Astrocyte (in vitro differentiated cells and primary cell): ENCODE measurements around the gene NPTX1. TPM values are rescaled to one million over a fixed set of nuclear protein-coding genes. Genes with fewer than 3 reads are reported as not detected.

Source experiments
- DNase-seq: peaks from one replicate; pipeline ENCODE4 v3.0.0-alpha.2; 2010; ENCODE audit warnings: low read depth
- FAIRE-seq: peaks from 2 replicates; lab custom pipeline; 2011; peaks lifted over from hg19 to GRCh38; lab: Jason Lieb, UNC
- H2AFZ ChIP-seq: 2 replicates; pipeline ENCODE4 v1.6.0; 2012; ENCODE audit warnings: low read depth, low read length, inconsistent platforms
- H3K27ac ChIP-seq: 2 replicates; pipeline ENCODE4 v1.5.1; 2011; ENCODE audit warnings: low read depth, low read length, inconsistent platforms
- H3K27me3 ChIP-seq: 2 replicates; pipeline ENCODE4 v1.6.0; 2011; ENCODE audit warnings: low read length, inconsistent platforms; ENCODE audit not compliant: insufficient read depth
- H3K36me3 ChIP-seq: 2 replicates; pipeline ENCODE4 v1.5.1; 2011; ENCODE audit warnings: low read length, inconsistent platforms; ENCODE audit not compliant: insufficient read depth
- H3K4me1 ChIP-seq: 2 replicates; pipeline ENCODE4 v1.5.1; 2011; ENCODE audit warnings: low read length, inconsistent platforms; ENCODE audit not compliant: insufficient read depth
- H3K4me2 ChIP-seq: 2 replicates; pipeline ENCODE4 v1.6.0; 2012; ENCODE audit warnings: low read length, inconsistent platforms
- H3K4me3 ChIP-seq: 2 replicates; pipeline ENCODE4 v1.5.1; 2011; ENCODE audit warnings: low read depth, mild to moderate bottlenecking, low read length, inconsistent platforms; ENCODE audit not compliant: insufficient read depth
- H3K79me2 ChIP-seq: 2 replicates; pipeline ENCODE4 v1.6.0; 2012; ENCODE audit warnings: mild to moderate bottlenecking, low read length, inconsistent platforms; ENCODE audit not compliant: insufficient read depth
- H3K9ac ChIP-seq: 2 replicates; pipeline ENCODE4 v1.6.0; 2012; ENCODE audit warnings: mild to moderate bottlenecking, low read length, inconsistent platforms
- H3K9me3 ChIP-seq: 2 replicates; pipeline ENCODE4 v1.5.1; 2012; ENCODE audit warnings: low read depth, mild to moderate bottlenecking, low read length, inconsistent platforms; ENCODE audit not compliant: insufficient read depth
- H4K20me1 ChIP-seq: 2 replicates; pipeline ENCODE4 v1.6.0; 2012; ENCODE audit warnings: low read length, inconsistent platforms; ENCODE audit not compliant: insufficient read depth
- H3K27ac Mint-ChIP-seq: one replicate; pipeline ENCODE4 v1.8.0; 2021; ENCODE audit warnings: mild to moderate bottlenecking, mixed read lengths; ENCODE audit not compliant: unreplicated experiment
- H3K27me3 Mint-ChIP-seq: one replicate; pipeline ENCODE4 v1.8.0; 2021; ENCODE audit warnings: low read depth, mixed read lengths; ENCODE audit not compliant: unreplicated experiment
- H3K36me3 Mint-ChIP-seq: one replicate; pipeline ENCODE4 v1.8.0; 2021; ENCODE audit warnings: low read depth, mixed read lengths; ENCODE audit not compliant: unreplicated experiment
- H3K4me1 Mint-ChIP-seq: one replicate; pipeline ENCODE4 v1.8.0; 2021; ENCODE audit warnings: low read depth, mixed read lengths; ENCODE audit not compliant: unreplicated experiment
- H3K4me3 Mint-ChIP-seq: one replicate; pipeline ENCODE4 v1.8.0; 2021; ENCODE audit warnings: mild to moderate bottlenecking, moderate library complexity, mixed read lengths; ENCODE audit not compliant: unreplicated experiment
- H3K9me3 Mint-ChIP-seq: one replicate; pipeline ENCODE4 v1.8.0; 2021; ENCODE audit warnings: mild to moderate bottlenecking, mixed read lengths; ENCODE audit not compliant: unreplicated experiment
- EZH2 ChIP-seq: IDR thresholded peaks from 2 replicates; pipeline ENCODE4 v1.6.1; 2012; ENCODE audit warnings: mild to moderate bottlenecking, low read length, inconsistent platforms; ENCODE audit not compliant: insufficient read depth
- total RNA-seq: library from RNA; stranded (reverse); gene quantifications from 2 replicates; pipeline ENCODE4 v1.2.1, GENCODE V29; 2021
- TF ChIP-seq, protein P1 (sequence below): IDR thresholded peaks from 2 replicates; pipeline ENCODE4 v1.5.1; 2011; ENCODE audit warnings: low read depth, mild to moderate bottlenecking, inconsistent platforms, low read length, moderate library complexity; ENCODE audit not compliant: insufficient read depth

NPTX1 gene
- total RNA-seq, 1 donor from 2014 or later: 0.43 TPM

DNA sequence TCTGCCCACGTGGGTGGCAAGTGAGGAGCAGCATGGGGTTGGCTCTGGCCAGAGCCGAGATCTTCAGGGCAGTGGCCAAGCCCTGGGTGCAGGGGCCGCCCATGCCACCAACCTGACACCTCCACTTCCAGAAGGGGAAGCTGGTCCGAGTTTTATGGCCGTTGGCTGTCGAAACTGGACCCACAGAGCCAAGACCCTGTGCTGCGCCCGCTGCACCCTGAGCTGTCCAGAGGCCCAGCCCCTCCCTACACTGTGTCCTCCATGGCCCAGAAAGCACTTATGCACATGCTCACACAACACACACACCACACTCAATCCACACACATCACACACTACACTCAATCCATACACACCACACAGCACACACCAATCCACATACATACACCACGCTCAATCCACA lies 34.4 kb upstream of the NPTX1 start:
- Histone ChIP-seq H3K4me1 (peaks cover 18% of the 10 kb centered on the region), H3K9ac (no peak overlapping the region), H3K36me3 (no peaks in the 10 kb centered on the region), H2AFZ (no peak overlapping the region), H3K79me2 (no peaks in the 10 kb centered on the region), H3K4me3 (no peak overlapping the region), H3K27me3 (peaks cover 5% of the 10 kb centered on the region), H3K27ac (no peak overlapping the region), H4K20me1 (no peaks in the 10 kb centered on the region), H3K4me2 (no peak overlapping the region), H3K9me3 (no peaks in the 10 kb centered on the region)
- DNase-seq (no peak), FAIRE-seq (no peak)
- TF ChIP-seq, protein P1, sequence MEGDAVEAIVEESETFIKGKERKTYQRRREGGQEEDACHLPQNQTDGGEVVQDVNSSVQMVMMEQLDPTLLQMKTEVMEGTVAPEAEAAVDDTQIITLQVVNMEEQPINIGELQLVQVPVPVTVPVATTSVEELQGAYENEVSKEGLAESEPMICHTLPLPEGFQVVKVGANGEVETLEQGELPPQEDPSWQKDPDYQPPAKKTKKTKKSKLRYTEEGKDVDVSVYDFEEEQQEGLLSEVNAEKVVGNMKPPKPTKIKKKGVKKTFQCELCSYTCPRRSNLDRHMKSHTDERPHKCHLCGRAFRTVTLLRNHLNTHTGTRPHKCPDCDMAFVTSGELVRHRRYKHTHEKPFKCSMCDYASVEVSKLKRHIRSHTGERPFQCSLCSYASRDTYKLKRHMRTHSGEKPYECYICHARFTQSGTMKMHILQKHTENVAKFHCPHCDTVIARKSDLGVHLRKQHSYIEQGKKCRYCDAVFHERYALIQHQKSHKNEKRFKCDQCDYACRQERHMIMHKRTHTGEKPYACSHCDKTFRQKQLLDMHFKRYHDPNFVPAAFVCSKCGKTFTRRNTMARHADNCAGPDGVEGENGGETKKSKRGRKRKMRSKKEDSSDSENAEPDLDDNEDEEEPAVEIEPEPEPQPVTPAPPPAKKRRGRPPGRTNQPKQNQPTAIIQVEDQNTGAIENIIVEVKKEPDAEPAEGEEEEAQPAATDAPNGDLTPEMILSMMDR: no peak
- no peak for TF ChIP-seq EZH2
- no peaks in the 10 kb centered on the region for H3K36me3 Mint-ChIP-seq
- no peak overlapping the region for H3K27ac Mint-ChIP-seq
- H3K4me3 Mint-ChIP-seq: no peak overlapping the region
- no peaks in the 10 kb centered on the region for H3K9me3 Mint-ChIP-seq
- peaks cover 4% of the 10 kb centered on the region for H3K27me3 Mint-ChIP-seq
- peaks cover 14% of the 10 kb centered on the region for H3K4me1 Mint-ChIP-seq

DNA sequence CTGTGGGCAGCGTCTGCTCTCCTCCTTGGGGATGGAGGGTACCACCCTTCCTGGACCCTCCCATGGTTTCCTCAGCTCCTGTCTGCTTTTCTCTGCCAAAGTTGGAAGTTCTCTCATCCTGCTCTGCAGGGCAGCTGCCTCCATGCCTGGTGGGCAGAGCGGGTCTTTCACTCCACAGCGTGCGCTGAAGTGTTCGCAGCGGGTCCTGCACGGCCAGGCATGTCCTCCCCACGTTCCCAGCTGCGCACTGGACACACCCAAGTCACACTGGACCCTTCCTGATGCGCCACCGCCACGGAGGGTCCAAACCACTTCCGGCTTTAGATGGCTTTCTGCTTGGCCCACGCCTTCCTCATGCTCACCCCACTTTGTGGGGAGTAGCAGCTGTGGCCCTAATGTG lies 33.7 kb upstream of the NPTX1 start:
- H3K27ac ChIP-seq: no peak overlapping the region
- no peaks in the 10 kb centered on the region for H3K79me2 ChIP-seq
- no peak overlapping the region for H3K4me2 ChIP-seq
- no peak overlapping the region for H3K4me3 Mint-ChIP-seq
- no peaks in the 10 kb centered on the region for H4K20me1 ChIP-seq
- H3K4me1 ChIP-seq: peaks cover 23% of the 10 kb centered on the region
- peaks cover 5% of the 10 kb centered on the region for H3K27me3 ChIP-seq
- H3K9me3 ChIP-seq: no peaks in the 10 kb centered on the region
- H3K4me1 Mint-ChIP-seq: peaks cover 17% of the 10 kb centered on the region
- FAIRE-seq (no peak), DNase-seq (no peak)
- no peak overlapping the region for H2AFZ ChIP-seq
- H3K36me3 ChIP-seq: no peaks in the 10 kb centered on the region
- no peak overlapping the region for H3K27ac Mint-ChIP-seq
- H3K4me3 ChIP-seq: no peak overlapping the region
- H3K27me3 Mint-ChIP-seq: peaks cover 4% of the 10 kb centered on the region
- TF ChIP-seq, protein P1: no peak
- no peak for TF ChIP-seq EZH2
- H3K36me3 Mint-ChIP-seq: no peaks in the 10 kb centered on the region
- H3K9me3 Mint-ChIP-seq: no peaks in the 10 kb centered on the region
- no peak overlapping the region for H3K9ac ChIP-seq

DNA sequence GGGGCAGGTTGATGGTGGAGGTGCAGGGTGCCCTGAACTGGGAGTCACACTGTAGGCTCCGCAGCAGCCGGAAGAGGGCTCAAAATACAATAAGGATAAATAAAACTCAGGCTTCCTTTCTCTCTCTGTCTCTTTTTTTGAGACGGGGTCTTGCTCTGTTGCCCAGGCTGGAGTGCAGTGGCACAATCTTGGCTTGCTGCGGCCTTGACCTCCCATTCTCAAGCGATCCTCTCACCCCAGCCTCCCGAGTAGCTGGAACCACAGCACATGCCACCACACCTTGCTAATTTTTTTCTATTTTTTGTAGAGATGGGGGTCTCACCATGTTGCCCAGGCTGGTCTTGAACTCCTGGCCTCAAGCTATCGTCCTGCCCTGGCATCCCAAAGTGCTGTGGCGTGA lies 32.9 kb upstream of the NPTX1 start:
- no peaks in the 10 kb centered on the region for H3K36me3 ChIP-seq
- H3K27me3 ChIP-seq: peaks cover 5% of the 10 kb centered on the region
- H3K9me3 ChIP-seq: no peaks in the 10 kb centered on the region
- Mint-ChIP-seq H3K9me3 (no peaks in the 10 kb centered on the region), H3K36me3 (no peaks in the 10 kb centered on the region), H3K27ac (no peak overlapping the region), H3K27me3 (peaks cover 4% of the 10 kb centered on the region), H3K4me1 (peaks cover 19% of the 10 kb centered on the region), H3K4me3 (no peak overlapping the region)
- H3K79me2 ChIP-seq: no peaks in the 10 kb centered on the region
- H3K4me2 ChIP-seq: no peak overlapping the region
- no peaks in the 10 kb centered on the region for H4K20me1 ChIP-seq
- H3K4me1 ChIP-seq: peaks cover 30% of the 10 kb centered on the region
- no peak overlapping the region for H3K9ac ChIP-seq
- H3K4me3 ChIP-seq: no peak overlapping the region
- TF ChIP-seq EZH2: no peak
- TF ChIP-seq, protein P1: no peak
- H3K27ac ChIP-seq: no peak overlapping the region
- no peak for DNase-seq
- H2AFZ ChIP-seq: no peak overlapping the region
- no peak for FAIRE-seq
